Keratinocyte (primary cell): ENCODE measurements around the gene ENO3. TPM values are rescaled to one million over a fixed set of nuclear protein-coding genes. Genes with fewer than 3 reads are reported as not detected.

Experiments used
- DNase-seq: peaks from one replicate; pipeline ENCODE4 v3.0.0-alpha.2; 2011; ENCODE audit warnings: low read depth, missing footprints, low spot score
- FAIRE-seq: peaks from 2 replicates; lab custom pipeline; 2011; peaks lifted over from hg19 to GRCh38; lab: Jason Lieb, UNC
- H2AFZ ChIP-seq: 2 replicates; pipeline ENCODE4 v1.6.0; 2012; ENCODE audit warnings: low read length, control low read depth, inconsistent platforms; ENCODE audit not compliant: control insufficient read depth
- H3K27ac ChIP-seq: 2 replicates; pipeline ENCODE4 v1.5.1; 2011; ENCODE audit warnings: low read length; ENCODE audit not compliant: control insufficient read depth, insufficient read depth
- H3K27me3 ChIP-seq: 3 replicates; pipeline ENCODE4 v1.6.0; 2011; ENCODE audit warnings: low read length; ENCODE audit not compliant: control insufficient read depth, insufficient read depth; ENCODE audit errors: extremely low read depth
- H3K36me3 ChIP-seq, 2 experiments: 2 replicates in 1 of 2; 3 replicates in 1 of 2; pipeline ENCODE4 v1.5.1; 2011; ENCODE audit warnings: low read length in 2 of 2, mild to moderate bottlenecking in 1 of 2; ENCODE audit not compliant: control insufficient read depth in 2 of 2, insufficient read depth in 2 of 2; ENCODE audit errors: extremely low read depth in 1 of 2
- H3K4me1 ChIP-seq: 3 replicates; pipeline ENCODE4 v1.5.1; 2011; ENCODE audit warnings: low read length; ENCODE audit not compliant: control insufficient read depth, insufficient read depth; ENCODE audit errors: extremely low read depth
- H3K4me2 ChIP-seq: 3 replicates; pipeline ENCODE4 v1.6.0; 2011; ENCODE audit warnings: low read depth, low read length; ENCODE audit not compliant: control insufficient read depth, insufficient read depth; ENCODE audit errors: extremely low read depth
- H3K4me3 ChIP-seq, 3 experiments: fragments of 200-600 bp in 1 of 3; sonication (generic) in 1 of 3; 2 replicates in 2 of 3; 3 replicates in 1 of 3; pipeline ENCODE4 v1.5.1; 2011 to 2016; ENCODE audit warnings: low read length in 3 of 3, mild to moderate bottlenecking in 3 of 3, control low read depth in 2 of 3, inconsistent platforms in 1 of 3, low read depth in 1 of 3, mixed read lengths in 1 of 3, mixed run types in 1 of 3, moderate library complexity in 1 of 3; ENCODE audit not compliant: control insufficient read depth in 2 of 3, insufficient read depth in 2 of 3; ENCODE audit errors: extremely low read depth in 1 of 3
- H3K79me2 ChIP-seq: 2 replicates; pipeline ENCODE4 v1.6.0; 2012; ENCODE audit warnings: low read length; ENCODE audit not compliant: control insufficient read depth, insufficient read depth
- H3K9ac ChIP-seq: 3 replicates; pipeline ENCODE4 v1.6.0; 2011; ENCODE audit warnings: low read length; ENCODE audit not compliant: control insufficient read depth, insufficient read depth; ENCODE audit errors: extremely low read depth
- H3K9me1 ChIP-seq: 3 replicates; pipeline ENCODE4 v1.6.0; 2011; ENCODE audit warnings: low read length; ENCODE audit not compliant: control insufficient read depth, insufficient read depth; ENCODE audit errors: extremely low read depth
- H3K9me3 ChIP-seq: 2 replicates; pipeline ENCODE4 v1.5.1; 2012; ENCODE audit warnings: low read depth, low read length; ENCODE audit not compliant: control insufficient read depth
- H4K20me1 ChIP-seq: 3 replicates; pipeline ENCODE4 v1.6.0; 2011; ENCODE audit warnings: low read length; ENCODE audit not compliant: control insufficient read depth, insufficient read depth; ENCODE audit errors: extremely low read depth
- EZH2 ChIP-seq: IDR thresholded peaks from one replicate; pipeline ENCODE4 v1.6.1; 2012; ENCODE audit warnings: inconsistent platforms, mild to moderate bottlenecking, low read length, moderate library complexity
- dilution Hi-C: fragments of 300-500 bp; cut with MboI; formaldehyde crosslinking; loops from one replicate; pipeline ENCODE4 v1.7.0; 2020; ENCODE audit warnings: low sequenced_read_pairs; ENCODE audit not compliant: extremely low pct_ligation_motif_present
- polyA plus RNA-seq, 5 experiments: library from polyadenylated mRNA; depleted of rRNA in 3 of 5; stranded (reverse) in 3 of 5; stranded (forward) in 1 of 5; unstranded in 1 of 5; fragments of >200 nt; gene quantifications; 1 replicate in 1 of 5; 2 replicates in 3 of 5; 3 replicates in 1 of 5; pipeline versions ENCODE4 v1.2.1 to v1.2.3, GENCODE V29; 2011 to 2012; ENCODE audit warnings: missing spikeins in 2 of 5, low read depth in 1 of 5, low replicate concordance in 1 of 5
- TF ChIP-seq, protein P1 (sequence below), 3 experiments: IDR thresholded peaks in 1 of 3; conservative IDR thresholded peaks in 1 of 3; optimal IDR thresholded peaks in 1 of 3; 2 replicates in 2 of 3; 3 replicates in 1 of 3; pipeline versions ENCODE3 to v1.5.1; 2011; ENCODE audit warnings: low read length in 3 of 3, mild to moderate bottlenecking in 3 of 3, moderate library complexity in 2 of 3, control low read depth in 1 of 3, inconsistent platforms in 1 of 3; ENCODE audit not compliant: insufficient read depth in 2 of 3; ENCODE audit errors: extremely low read depth in 1 of 3

ENO3 gene
- polyA plus RNA-seq, 1 donor (not counting 4 experiments of a cell fraction or from before 2014, with no cell fraction given): 2.4 TPM

DNA sequence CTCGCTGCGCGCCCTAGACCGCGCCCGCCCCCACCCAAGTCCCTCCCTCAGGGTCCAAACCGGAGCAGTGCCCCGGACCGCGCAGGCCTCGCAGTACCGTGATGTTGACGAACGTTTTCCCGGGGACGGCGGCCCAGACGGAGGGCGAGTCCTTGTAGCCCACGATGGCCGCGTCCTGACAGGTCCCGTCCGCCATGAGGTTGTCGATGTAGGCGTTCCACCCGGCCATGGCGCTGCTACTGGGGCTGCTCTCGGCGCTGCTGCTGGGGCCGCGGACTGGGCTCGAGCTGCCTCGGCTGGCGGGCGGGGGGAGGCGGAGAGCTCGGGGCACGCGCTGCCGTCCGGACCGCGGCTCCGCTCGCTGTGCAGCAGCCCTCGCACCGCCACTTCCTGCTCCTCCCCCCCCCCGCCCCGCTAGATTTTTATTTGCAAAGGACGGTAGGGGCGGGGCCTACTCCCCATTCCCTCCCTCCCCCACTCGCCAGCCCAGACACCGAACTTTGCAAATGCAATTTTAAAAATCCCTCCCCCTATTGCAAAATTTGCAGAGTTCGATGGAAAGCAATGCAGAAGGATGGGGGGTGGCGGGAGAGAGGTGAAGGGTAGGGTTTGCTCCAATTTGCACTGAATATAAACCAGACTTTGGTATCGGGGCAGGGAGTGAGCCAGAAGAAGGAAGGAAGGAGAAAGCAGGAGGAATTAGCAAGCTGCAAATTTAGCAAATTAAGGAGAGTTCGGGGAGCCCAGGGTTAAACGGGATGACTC is 2.6 kb upstream of the ENO3 start, which contains the start of gene PFN1:
TSS of gene PFN1 (minus strand) at position 365 of the 765 bp plus-strand sequence. CDS start at position 229, 136 bp downstream.
- DNase-seq: no peak
- peak within 1 kb of the TSS; percentile 51 for H2AFZ ChIP-seq
- FAIRE-seq: no peak
- peak within 1 kb of the TSS; percentile 94 for H3K9ac ChIP-seq
- dilution Hi-C loops: loop anchor here (10.0 kb wide), 1 partner anchor 56 kb away; no protein-coding TSS in a partner anchor
- peaks cover 17 to 24% of the 10 kb centered on the region in 2 experiments for H3K36me3 ChIP-seq
- TF ChIP-seq, protein P1, sequence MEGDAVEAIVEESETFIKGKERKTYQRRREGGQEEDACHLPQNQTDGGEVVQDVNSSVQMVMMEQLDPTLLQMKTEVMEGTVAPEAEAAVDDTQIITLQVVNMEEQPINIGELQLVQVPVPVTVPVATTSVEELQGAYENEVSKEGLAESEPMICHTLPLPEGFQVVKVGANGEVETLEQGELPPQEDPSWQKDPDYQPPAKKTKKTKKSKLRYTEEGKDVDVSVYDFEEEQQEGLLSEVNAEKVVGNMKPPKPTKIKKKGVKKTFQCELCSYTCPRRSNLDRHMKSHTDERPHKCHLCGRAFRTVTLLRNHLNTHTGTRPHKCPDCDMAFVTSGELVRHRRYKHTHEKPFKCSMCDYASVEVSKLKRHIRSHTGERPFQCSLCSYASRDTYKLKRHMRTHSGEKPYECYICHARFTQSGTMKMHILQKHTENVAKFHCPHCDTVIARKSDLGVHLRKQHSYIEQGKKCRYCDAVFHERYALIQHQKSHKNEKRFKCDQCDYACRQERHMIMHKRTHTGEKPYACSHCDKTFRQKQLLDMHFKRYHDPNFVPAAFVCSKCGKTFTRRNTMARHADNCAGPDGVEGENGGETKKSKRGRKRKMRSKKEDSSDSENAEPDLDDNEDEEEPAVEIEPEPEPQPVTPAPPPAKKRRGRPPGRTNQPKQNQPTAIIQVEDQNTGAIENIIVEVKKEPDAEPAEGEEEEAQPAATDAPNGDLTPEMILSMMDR (optimal IDR thresholded peaks at IDR 0.05 in 1 of 3, IDR thresholded peaks at IDR 0.05 in 1 of 3, conservative IDR thresholded peaks at IDR 0.05 in 1 of 3; ENCODE audit: extremely low read depth in 1 of 3, insufficient read depth in 2 of 3, low read length in 3 of 3): no peak
- no peak for TF ChIP-seq EZH2
- H3K9me3 ChIP-seq: no peaks in the 10 kb centered on the region
- H3K27me3 ChIP-seq: no peaks in the 10 kb centered on the region
- peak within 1 kb of the TSS; percentile 98 for H3K27ac ChIP-seq
- peak within 1 kb of the TSS; percentile 89 for H3K4me2 ChIP-seq
- peaks cover 15% of the 10 kb centered on the region for H4K20me1 ChIP-seq
- H3K4me1 ChIP-seq: peaks cover 39% of the 10 kb centered on the region
- peaks cover 1% of the 10 kb centered on the region for H3K9me1 ChIP-seq
- peak within 1 kb of the TSS; percentile 96 to 99 (median 97) for H3K4me3 ChIP-seq
- H3K79me2 ChIP-seq: peaks cover 33% of the 10 kb centered on the region

DNA sequence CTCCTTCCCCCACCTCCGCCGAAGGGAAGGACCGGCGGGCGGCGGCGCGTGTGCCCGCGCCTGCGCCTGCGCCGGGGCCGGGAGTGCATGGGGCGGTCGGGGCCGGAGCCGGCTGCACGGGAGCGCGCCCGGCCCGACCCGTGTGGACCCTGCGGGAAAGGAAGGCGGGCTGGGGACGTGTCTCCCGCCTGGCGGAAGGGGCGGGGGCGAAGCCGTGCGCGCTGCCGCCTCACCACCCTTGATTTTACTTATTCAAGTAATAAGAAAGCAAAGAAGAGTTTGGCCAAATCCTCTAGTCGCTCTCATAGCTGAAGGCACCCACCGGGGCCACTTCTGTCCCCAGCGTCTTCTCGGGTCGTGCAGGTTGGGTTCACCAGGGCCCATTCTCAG is 2.0 kb upstream of the ENO3 start:
- peak; percentile 43 for FAIRE-seq

More for the DNA sequence above, 2.0 kb upstream of the ENO3 start:
- no peaks in the 10 kb centered on the region for H3K9me3 ChIP-seq
- TF ChIP-seq, protein P1 (optimal IDR thresholded peaks at IDR 0.05 in 1 of 3, IDR thresholded peaks at IDR 0.05 in 1 of 3, conservative IDR thresholded peaks at IDR 0.05 in 1 of 3; ENCODE audit: extremely low read depth in 1 of 3, insufficient read depth in 2 of 3, low read length in 3 of 3): no peak
- no peak for TF ChIP-seq EZH2
- no peaks in the 10 kb centered on the region for H3K27me3 ChIP-seq
- peak overlapping the region; percentile 94 for H3K9ac ChIP-seq
- dilution Hi-C loops: loop anchor here (10.0 kb wide), 1 partner anchor 56 kb away; no protein-coding TSS in a partner anchor
- peaks cover 15% of the 10 kb centered on the region for H4K20me1 ChIP-seq
- DNase-seq: no peak
- peak overlapping the region; percentile 51 for H2AFZ ChIP-seq
- peaks cover 2% of the 10 kb centered on the region for H3K9me1 ChIP-seq
- H3K4me3 ChIP-seq: peak overlapping the region; percentile 77 to 99 (median 96)
- H3K27ac ChIP-seq: peak overlapping the region; percentile 98
- peak overlapping the region; percentile 89 for H3K4me2 ChIP-seq
- H3K79me2 ChIP-seq: peaks cover 33% of the 10 kb centered on the region
- peaks cover 39% of the 10 kb centered on the region for H3K4me1 ChIP-seq
- H3K36me3 ChIP-seq: peaks cover 16 to 24% of the 10 kb centered on the region in 2 experiments
